Measurements from ENCODE around the gene FAM9C. TPM values are rescaled to one million over a fixed set of nuclear protein-coding genes. Genes with fewer than 3 reads are reported as not detected.
A peak's percentile ranks its signal among the peaks of the same experiment; 100 is the strongest.

FAM9C gene
- total RNA-seq, 1 donor from 2014 or later: 0.34 TPM

DNA sequence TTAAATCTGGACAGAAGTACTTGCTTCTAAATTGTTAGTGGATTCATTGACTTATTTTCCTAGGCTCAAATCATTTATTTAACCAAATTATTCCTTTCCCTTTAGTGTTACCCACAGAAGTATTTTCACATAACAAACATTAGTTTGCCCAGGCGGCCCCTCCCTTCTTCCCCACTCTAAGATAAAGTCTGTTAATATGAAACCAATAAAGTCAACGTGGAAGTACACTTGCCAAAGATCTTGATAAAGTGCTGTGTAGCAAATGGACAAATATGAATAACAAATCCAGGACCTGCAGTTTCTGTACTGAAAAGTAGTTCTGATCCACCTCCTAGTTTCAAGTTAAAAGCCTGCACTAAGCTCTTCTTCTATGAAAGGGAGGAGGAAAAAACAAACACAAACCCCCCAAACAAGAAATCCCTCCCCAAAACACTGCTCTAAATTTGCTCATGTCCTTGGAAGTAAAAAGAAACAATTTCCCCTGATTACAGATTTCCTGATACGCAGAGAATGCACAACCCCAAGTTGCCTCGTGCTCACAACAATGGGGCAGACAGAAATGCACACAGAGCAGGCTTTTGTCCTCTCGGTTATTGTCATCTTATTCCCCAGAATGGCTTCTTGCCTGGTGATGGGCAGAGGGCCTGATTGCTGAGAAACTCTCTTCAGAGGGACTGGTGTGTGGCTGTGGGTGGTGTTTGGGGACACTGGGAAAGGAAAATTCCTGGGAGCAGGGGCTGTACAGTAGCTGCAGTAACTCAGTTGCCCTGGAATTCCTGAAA lies 46.3 kb downstream of the FAM9C start:
- TF ChIP-seq, protein P1, sequence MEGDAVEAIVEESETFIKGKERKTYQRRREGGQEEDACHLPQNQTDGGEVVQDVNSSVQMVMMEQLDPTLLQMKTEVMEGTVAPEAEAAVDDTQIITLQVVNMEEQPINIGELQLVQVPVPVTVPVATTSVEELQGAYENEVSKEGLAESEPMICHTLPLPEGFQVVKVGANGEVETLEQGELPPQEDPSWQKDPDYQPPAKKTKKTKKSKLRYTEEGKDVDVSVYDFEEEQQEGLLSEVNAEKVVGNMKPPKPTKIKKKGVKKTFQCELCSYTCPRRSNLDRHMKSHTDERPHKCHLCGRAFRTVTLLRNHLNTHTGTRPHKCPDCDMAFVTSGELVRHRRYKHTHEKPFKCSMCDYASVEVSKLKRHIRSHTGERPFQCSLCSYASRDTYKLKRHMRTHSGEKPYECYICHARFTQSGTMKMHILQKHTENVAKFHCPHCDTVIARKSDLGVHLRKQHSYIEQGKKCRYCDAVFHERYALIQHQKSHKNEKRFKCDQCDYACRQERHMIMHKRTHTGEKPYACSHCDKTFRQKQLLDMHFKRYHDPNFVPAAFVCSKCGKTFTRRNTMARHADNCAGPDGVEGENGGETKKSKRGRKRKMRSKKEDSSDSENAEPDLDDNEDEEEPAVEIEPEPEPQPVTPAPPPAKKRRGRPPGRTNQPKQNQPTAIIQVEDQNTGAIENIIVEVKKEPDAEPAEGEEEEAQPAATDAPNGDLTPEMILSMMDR (IDR thresholded peaks at IDR 0.05; ENCODE audit: unreplicated experiment): no peak
- Mint-ChIP-seq H3K4me3 (no peak overlapping the region), H3K27ac (peak overlapping the region; percentile 22), H3K27me3 (ENCODE audit: low read depth) (no peaks in the 10 kb centered on the region), H3K36me3 (no peaks in the 10 kb centered on the region), H3K9me3 (peaks cover 20% of the 10 kb centered on the region), H3K4me1 (peaks cover 39% of the 10 kb centered on the region)
- no peak for DNase-seq (ENCODE audit: low spot score in 2 of 2, unreplicated experiment in 2 of 2)

DNA sequence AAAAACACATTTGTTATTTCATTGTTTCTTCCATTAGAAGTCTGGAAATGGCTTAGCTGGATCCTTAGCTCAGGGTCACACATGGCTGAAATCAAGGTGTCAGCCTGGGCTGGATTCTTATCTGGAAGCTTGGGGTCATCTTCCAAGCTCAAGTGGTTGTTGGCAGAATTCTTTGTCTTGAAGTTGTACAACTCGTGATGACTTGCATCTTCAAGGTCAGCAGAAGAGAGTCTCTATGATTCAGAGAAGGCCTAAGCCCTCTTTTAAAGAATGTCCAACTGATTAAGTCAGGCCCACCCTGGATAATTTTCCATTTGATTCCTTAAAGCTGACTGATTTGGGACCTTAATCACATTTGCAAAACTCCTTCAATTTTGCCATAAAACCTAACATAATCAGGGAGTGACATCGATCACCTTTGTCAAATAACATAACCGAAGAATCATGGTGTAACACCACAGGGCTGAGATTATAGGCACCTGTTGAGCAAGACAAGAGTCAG lies 47.4 kb downstream of the FAM9C start:
- TF ChIP-seq, protein P1 (IDR thresholded peaks at IDR 0.05; ENCODE audit: unreplicated experiment): no peak
- DNase-seq (ENCODE audit: low spot score in 2 of 2, unreplicated experiment in 2 of 2): no peak
- Mint-ChIP-seq H3K27me3 (ENCODE audit: low read depth) (no peaks in the 10 kb centered on the region), H3K4me3 (no peak overlapping the region), H3K4me1 (peaks cover 44% of the 10 kb centered on the region), H3K27ac (no peak overlapping the region), H3K36me3 (no peaks in the 10 kb centered on the region), H3K9me3 (peaks cover 16% of the 10 kb centered on the region)

DNA sequence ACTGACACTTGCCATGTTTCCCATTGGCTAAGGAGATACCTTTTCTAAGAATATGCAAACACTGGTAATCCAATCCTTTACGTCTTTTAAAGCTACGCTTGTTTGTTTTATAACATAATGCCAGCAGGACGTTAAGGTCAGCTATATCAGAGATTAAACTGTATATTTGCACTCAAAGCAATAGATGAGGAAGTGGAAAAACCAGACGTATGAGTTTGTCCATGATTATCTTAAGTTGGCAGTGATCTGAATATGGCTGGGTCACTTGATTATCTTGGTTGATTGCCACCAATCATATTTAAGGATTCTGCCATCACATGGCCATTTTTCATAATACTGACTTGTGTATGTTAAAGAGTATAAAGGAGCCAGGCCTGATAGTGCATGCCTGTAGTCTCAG lies 50.1 kb downstream of the FAM9C start:
- H3K4me1 Mint-ChIP-seq: peaks cover 33% of the 10 kb centered on the region
- DNase-seq (ENCODE audit: low spot score in 2 of 2, unreplicated experiment in 2 of 2): no peak
- no peak overlapping the region for H3K4me3 Mint-ChIP-seq
- H3K27ac Mint-ChIP-seq: no peak overlapping the region
- peaks cover 26% of the 10 kb centered on the region for H3K9me3 Mint-ChIP-seq
- TF ChIP-seq, protein P1 (IDR thresholded peaks at IDR 0.05; ENCODE audit: unreplicated experiment): no peak
- H3K27me3 Mint-ChIP-seq (ENCODE audit: low read depth): no peaks in the 10 kb centered on the region
- no peaks in the 10 kb centered on the region for H3K36me3 Mint-ChIP-seq

DNA sequence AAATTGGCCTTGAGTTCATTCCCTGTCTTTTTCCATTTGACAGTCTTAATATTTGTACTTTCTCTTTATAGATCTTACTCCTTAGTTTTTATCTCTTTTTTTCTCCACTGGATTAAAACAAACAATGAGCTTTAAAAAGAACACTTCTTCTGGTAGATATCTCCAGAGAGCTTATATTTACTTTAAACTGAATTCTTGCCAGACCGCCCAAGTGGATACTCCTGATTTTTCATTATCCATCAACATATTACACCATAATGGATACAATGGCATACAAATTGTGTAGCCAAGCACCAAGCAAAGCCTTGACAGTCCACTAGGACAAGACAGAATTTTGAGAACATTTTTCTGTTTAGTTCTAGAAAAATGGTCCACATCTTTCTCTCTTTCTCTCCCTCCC lies 50.6 kb downstream of the FAM9C start:
- Mint-ChIP-seq H3K27ac (no peak overlapping the region), H3K4me1 (peaks cover 35% of the 10 kb centered on the region), H3K9me3 (peaks cover 26% of the 10 kb centered on the region), H3K36me3 (no peaks in the 10 kb centered on the region), H3K4me3 (no peak overlapping the region), H3K27me3 (ENCODE audit: low read depth) (no peaks in the 10 kb centered on the region)
- TF ChIP-seq, protein P1 (IDR thresholded peaks at IDR 0.05; ENCODE audit: unreplicated experiment): no peak
- DNase-seq (ENCODE audit: low spot score in 2 of 2, unreplicated experiment in 2 of 2): no peak

DNA sequence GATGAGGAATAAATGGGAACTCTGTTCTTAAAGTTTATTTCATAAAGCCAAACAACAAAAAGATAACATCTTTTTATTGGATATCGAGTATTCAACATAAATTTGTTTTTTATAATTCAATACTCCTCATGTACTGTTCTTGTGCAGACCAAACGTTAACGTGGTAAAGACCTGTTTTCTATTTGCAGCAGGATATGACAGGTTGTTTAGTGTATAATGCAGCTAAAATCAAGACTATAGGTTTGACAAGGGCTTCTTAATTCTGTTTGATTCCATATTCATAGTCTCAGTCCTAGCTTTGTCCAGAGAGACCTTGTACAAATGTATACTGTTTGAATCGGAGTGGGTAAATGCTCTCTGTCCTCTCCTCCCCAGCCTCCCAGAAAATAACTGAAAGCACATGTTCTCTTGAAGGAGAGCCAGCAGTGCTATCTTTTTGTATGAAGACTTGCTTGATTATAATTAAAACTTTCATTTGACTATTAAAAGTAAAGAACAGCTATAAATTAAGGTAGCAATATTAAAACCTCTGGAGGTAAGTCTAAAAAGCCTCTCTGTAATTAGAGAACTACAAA lies 51.8 kb downstream of the FAM9C start:
- TF ChIP-seq, protein P1 (IDR thresholded peaks at IDR 0.05; ENCODE audit: unreplicated experiment): no peak
- Mint-ChIP-seq H3K27ac (peak overlapping the region; percentile 77), H3K36me3 (no peaks in the 10 kb centered on the region), H3K4me1 (peaks cover 31% of the 10 kb centered on the region), H3K9me3 (peaks cover 31% of the 10 kb centered on the region), H3K27me3 (ENCODE audit: low read depth) (no peaks in the 10 kb centered on the region), H3K4me3 (no peak overlapping the region)
- no peak for DNase-seq (ENCODE audit: low spot score in 2 of 2, unreplicated experiment in 2 of 2)
